ENCODE results near the gene CREB3L2. TPM values are rescaled to one million over a fixed set of nuclear protein-coding genes. Genes with fewer than 3 reads are reported as not detected.
"Not testable (repeated sequence)": the region's sequence is repeated elsewhere in the genome, so short reads cannot be mapped to it uniquely, and the experiment has no call there.

Gene CREB3L2, protein sequence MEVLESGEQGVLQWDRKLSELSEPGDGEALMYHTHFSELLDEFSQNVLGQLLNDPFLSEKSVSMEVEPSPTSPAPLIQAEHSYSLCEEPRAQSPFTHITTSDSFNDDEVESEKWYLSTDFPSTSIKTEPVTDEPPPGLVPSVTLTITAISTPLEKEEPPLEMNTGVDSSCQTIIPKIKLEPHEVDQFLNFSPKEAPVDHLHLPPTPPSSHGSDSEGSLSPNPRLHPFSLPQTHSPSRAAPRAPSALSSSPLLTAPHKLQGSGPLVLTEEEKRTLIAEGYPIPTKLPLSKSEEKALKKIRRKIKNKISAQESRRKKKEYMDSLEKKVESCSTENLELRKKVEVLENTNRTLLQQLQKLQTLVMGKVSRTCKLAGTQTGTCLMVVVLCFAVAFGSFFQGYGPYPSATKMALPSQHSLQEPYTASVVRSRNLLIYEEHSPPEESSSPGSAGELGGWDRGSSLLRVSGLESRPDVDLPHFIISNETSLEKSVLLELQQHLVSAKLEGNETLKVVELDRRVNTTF
- 32.2 and 34.5 TPM in 2 replicates for total RNA-seq

DNA sequence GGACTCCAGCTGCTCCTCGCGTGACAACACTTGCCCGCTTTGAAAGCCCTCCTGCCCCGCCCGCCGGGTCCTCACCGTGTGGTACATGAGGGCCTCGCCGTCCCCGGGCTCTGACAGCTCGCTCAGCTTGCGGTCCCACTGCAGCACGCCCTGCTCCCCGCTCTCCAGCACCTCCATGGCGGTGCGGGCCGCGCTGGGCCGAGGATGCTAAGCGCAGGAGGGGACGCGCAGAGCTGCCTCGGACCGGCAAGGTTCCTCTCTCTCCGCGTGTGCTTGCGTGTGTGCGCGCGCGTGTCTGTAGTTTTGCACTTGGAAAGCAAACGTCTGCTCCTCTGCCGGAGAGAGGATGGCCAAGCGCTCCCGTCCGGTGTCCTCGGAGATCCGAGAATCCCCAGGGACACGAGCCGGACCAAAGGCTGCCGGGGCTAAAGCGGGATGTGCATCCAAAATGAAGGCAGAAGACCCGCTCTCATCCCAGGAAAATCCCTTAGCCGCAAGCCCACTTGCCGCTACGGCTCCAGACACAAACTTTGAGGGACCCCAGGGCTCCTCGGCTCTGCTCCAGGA is at the start of gene CREB3L2:
TSS of gene CREB3L2 (minus strand) at position 558 of the 567 bp plus-strand sequence. CDS start at position 177, 381 bp downstream.
- peak; percentile 70 for DNase-seq

DNA sequence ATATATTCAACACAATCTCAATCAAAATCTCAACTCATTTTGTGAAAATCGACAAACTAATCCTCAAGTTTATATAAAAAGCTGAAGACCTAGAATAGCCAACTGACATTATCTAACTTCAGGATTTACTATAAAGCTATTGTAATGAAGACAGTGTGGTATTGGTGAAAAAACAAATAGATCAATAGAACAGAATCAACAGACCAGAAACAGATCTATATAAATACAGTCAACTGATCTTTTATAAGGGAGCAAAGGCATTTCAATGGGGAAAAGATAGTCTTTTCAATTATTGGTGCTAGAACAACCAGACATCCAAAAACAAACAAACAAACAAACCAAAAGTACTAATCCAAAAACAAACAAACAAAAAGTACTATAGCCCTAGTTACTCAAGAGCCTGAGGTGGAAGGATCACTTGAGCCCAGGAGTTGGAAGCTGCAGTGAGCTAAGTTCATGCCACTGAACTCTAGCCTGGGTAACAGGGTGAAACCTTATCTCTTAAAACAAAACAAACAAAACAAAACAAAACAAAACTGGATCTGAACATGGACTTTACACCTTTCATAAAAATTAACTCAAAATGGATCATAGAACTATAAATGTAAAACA is 47.7 kb upstream of the CREB3L2 start:
- no peak for DNase-seq

DNA sequence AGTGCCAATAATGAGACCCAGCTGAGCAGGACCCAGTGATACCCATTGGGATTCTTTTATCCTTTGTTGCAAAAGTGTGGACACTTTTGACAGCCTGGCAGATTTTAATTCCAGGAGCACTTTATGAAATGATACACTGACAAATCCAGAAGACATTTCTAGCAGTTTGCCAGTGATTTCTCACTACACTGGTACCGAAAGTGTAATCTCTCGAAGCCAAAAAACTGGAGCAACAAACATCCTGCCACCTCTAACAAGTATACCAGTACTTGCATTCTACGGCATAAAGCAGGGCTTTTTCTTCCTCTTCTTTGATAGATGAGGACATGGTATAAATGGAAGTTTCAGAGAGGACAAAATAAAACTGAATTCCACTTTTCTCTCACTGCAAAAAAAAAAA is 46.0 kb upstream of the CREB3L2 start:
- no peak for DNase-seq

DNA sequence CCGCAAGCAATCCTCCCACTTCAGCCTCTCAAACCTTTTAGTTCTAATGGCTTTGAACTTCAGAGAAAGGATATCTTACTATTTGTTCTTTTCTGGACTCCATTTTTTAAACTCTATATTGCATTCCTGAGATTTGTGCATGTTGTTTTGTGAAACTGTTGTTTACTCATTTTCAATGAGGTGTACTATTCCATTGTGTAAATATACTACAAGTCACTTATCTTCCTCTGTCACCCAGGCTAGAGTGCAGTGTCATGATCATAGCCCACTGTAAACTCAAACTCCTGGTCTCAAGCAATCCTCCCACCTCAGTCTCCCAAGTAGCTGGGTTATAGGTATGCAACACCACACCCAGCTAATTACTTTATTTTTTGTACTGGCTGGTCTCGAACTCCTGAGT is 43.0 kb upstream of the CREB3L2 start:
- DNase-seq, result no peak

DNA sequence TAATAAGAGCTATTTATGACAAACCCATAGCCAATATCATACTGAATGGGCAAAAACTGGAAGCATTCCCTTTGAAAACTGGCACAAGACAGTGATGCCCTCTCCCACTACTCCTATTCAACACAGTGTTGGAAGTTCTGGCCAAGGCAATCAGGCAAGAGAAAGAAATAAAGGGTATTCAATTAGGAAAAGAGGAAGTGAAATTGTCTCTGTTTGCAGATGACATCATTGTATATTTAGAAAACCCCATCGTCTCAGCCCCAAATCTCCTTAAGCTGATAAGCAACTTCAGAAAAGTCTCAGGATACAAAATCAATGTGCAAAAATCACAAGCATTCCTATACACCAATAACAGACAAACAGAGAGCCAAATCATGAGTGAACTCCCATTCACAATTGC is 38.2 kb upstream of the CREB3L2 start:
- DNase-seq, result not testable (repeated sequence)

DNA sequence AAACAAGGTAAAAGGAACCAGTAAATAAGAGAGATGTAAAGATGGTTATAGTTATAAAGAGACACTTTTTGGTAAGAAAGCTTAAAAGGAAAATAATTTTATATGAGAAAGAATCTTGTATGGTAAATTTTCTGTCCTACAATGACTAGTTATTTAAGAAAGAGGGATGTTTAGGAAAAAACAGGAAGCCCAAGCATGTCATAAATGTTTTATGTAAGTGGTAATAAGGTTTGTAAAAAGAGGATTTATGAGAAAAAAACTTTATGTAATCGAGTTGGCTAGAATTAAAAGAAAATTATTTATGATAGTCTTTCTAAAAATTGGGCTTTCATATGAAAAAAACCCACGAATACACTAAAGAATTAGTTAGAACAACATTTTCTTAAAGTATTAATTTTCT is 34.2 kb upstream of the CREB3L2 start:
- no peak for DNase-seq

DNA sequence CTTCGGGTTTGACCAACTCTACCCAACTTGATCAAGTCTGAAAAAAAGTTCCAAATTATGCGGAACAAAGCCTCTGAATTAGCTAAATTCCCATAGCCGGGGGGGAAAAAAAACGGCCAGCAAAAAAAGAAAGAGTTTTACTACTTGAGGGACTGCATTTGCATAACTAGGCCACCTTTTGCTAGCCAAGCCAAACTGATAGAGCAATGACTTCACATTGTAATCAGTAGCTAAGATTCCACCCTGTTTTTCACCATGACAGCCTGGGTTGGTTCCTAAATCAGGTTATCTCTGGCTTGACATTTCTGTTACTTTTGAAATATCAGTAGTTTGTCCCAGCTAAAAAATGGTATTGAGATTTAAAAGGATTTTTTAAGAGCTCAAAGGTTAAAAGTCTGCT is 31.4 kb upstream of the CREB3L2 start:
- no peak for DNase-seq

DNA sequence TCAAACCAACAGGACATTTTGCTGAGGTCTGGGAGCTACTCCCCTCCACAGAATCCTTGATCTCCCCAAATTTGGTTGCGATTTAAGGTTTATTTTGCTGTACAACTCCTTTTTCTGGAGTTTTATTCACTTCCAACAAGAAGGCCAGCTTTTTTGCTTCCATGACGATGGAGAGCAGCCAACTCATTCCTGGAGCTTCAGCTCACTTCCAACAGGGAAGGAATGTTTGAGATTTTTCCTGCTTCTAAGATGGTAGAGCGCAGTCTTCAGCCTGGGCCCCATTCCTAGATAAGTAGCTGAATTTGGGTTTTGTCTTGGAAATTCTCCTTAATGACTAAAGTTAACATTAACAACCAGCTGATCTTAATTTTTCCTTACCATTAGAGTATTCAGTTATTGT is 30.9 kb upstream of the CREB3L2 start:
- DNase-seq, result no peak

DNA sequence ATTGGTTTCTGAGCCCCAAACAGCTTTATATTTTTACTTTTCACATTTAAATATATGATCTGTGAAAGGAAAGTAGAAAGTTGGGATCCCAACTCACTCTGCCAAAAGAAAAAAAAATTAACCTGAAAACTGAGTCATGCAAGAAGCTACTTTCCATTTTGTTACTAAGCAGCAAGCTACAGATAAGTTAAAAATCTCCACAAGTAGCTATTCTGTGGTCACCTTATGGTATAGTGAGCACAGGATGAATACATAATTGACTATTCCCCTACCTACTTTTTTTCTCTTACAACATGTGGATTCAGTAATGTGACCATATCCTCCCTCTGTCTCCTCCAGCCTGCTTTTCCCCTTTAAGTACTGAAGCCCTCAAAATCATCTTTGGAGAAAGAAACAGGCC is 30.3 kb upstream of the CREB3L2 start:
- DNase-seq, result no peak

DNA sequence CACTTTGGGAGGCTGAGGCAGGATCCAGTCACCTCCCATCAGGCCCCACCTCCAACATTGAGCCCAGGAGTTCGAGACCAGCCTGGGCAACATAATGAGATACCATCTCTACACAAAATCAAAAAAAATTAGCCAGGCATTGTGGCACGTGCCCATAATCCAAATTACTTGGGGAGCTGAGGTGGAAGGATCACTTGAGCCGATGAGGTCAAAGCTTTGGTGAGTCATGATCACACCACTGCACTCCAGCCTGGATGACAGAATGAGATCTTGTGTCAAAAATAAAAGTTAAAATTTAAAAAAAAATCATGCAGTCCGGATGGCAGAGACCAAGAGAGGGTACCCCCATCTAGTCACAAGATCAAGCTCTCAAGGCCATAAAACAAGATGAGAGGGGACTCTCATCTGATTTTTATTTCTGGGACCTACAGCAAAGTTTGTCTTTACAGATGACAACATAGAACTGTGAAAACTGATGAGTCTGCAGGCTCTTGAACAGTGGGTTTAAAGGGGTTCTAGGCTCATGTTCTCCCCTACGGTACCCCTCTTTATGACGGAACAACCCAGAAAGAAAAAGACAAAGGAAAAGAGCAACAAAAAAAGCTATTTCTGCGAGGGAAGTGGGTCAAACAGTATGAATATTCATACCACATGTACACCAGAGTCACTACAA is 28.9 kb upstream of the CREB3L2 start:
- DNase-seq, result no peak

DNA sequence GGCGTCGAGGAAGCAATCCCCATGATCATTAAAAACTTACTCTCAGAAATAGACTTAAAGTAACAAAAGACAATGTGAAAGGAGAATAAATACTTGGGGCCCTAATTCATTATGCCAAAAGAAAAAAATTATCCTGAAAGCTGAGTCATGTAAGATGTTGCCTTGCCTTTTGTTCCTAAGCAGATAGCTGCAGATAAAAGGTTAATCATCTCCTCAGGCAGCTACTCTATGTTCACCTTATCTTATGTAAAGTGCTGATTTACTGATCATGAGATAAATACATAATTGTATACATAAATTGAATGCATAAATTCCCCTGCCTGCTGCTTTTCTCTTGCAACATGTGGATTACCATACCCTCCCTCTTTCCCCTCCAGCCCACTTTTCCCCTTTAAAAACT is 28.1 kb upstream of the CREB3L2 start:
- no peak for DNase-seq

DNA sequence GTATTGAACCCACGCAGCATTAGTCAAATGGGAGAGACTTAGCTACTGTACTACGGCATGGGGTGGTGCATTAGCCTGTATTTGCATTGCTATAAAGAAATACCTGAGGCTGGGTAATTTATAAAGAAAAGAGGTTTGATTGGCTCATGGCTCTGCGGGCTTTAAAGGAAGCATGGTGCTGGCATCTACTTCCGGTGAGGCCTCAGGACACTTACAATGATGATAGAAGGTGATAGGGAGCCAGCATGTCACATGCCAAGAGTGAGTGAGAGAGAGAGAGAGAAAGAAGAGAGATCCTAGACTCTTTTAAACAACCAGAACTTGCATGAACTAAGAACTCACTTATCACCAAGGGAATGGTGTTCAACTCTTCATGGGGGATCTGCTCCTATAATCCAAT is 27.2 kb upstream of the CREB3L2 start:
- DNase-seq, result no peak

DNA sequence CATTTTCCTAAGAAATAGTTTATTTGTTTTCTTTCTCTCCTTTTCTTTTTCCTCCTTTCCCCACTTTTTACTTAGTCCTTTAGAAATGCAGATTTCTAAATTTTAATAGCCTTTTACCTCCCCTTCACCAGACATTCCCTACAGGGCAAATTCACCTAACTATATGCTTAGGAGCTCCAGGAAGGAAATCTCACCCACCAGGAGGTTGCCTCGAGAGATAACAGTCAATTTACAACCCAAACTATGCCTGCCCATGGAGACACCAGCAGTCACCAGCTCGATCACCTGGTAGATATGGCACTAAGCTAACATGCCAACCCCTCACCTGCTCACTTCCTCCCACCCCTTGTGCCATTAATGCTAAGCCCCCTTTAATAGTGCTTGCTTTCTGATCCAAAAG is 25.2 kb upstream of the CREB3L2 start:
- no peak for DNase-seq

DNA sequence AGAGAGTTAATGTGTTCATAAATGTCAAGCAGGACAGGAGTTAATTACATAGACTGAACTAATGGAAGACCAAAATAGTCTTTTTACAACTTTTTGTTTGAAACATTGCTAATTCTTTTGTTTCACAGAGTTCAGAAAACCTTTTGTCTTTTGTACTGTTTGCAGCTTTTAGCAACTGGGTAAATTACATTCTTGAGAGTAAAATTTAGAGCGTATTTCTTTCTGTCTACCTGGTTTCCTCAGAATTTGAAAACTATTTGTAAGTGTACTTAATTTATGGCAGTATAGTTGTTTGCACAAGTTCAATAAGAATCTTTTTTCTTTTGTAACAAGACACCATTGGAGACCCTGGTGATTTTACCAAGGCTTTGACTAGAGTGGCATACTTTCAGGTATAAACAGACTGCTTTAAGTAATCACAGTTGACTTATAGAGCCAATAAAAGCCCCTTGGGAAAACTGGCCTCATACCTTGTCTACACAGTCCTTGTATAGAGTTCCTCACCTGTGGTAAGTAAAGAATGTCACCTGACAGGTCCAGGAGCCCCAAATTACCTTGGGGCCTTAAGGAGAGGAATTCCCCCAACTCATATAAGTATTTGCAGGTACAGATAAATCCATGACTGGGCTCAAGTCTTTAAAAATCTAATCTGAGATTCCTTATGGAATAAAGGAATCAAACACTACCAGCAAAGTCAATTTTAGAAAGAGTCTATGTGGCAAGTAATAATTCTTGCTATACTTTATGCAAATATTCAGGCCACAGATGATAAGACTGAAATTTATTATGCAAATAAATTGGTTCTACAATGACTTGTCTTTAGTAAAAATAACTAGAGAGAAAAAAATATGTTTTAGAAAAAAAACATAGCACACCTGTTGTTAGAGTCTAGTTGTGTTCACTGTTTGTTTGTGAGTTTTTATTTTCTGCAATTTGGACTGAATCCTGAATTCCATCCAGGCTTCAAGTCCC is 23.6 kb upstream of the CREB3L2 start:
- DNase-seq, result no peak

DNA sequence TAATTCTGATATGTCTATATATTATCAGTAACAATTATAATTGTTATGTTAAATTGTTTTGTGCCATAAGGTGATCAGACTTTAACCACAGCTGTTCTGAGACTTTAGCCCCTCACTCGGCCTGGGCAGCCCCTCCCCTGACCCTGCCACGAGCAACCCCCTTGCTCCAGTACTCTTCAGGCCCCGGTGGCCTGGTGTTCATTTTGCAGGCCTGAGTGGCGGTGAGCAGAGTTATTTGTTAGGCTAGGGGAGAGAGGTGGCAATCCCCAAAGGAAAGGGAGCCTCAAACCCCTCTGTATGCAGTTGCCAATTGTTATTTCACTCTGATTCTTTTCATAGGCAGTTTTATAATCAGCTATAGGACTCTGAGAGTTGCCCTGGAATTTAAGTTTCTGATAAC is 22.9 kb upstream of the CREB3L2 start:
- DNase-seq, result no peak

DNA sequence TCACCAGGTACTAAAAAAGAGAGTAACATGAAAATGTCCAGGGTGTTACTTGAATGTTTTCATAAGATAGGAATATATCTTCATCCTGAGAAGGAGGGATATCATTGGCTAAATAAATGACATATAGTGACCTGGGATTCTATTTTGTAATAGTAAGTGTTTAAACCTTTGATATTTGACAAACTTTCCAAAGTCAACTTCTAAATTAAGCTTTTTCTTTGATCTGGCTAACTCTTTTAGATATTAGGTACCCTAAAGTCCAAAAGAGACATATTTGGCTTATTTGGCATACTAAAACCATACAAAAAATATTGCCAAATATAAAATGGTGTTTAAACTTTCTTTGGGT is 22.4 kb upstream of the CREB3L2 start:
- DNase-seq, result no peak

DNA sequence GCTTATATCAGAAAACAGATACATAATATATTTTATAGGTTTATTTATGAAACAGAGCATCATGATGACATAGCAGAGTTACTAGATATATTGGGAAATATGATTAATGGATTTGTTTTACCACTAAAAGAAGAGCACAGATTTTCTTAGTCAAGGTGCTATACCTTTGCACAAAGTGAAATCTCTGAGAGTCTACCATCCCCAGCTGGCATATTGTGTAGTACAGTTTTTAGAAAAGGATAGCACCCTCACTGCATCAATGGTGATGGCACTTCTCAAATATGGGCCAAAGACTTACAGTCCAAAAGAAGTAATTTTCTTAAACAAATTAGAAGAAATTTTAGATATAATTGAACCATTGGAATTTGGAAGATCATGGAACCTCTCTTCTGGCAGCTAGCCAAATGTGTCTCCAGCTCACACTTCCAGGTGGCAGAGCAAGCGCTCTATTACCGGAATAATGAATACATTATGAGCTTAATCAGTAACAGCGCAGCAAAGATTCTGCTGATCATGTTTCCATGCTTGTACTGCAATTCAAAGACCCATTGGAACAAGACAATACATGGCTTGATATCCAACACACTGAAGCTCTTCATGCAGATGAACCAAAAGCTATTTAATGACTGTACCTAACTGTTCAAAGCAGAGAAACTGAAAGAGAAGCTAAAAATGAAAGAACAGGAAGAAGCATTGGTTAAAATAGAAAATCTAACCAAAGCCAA is 21.9 kb upstream of the CREB3L2 start:
- no peak for DNase-seq

DNA sequence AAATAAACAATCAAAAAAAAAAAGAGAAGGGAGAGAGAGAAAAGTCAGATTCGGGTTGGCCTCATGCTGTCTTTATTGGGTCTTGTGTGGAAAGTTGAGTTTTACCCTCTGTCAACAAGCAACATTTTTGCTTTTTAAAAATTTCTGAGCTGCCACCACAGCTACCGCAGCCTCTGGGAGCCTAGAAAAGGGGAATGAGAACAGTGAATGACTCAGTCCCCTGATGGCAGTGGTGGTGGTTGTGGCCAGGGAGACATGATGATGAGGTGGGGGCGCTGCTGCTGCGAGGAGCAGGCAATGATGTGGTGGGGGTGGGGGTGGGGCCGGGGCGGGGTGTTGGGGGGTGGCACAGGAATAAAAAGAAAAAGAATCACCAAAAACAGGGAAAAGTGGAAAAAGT is 20.0 kb upstream of the CREB3L2 start:
- no peak for DNase-seq

DNA sequence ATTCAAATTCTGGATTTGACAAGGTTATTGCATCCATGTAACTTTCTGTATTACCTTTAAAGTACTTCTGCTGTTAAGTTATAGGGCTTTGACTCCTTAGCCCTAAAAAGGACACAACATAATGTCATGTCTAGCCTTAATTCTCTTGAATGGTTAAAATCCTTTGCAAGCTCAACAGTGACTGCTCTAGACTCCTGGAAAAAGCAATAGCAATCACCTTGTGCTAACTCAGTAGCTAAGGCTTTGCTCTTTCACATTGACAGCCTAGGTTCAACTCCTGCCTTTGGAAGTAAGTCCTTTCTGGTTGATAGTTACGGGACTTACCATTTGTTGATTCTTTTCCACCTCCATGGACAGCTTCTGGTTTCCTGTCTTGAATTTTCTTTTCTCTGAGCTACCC is 16.1 kb upstream of the CREB3L2 start:
- no peak for DNase-seq

DNA sequence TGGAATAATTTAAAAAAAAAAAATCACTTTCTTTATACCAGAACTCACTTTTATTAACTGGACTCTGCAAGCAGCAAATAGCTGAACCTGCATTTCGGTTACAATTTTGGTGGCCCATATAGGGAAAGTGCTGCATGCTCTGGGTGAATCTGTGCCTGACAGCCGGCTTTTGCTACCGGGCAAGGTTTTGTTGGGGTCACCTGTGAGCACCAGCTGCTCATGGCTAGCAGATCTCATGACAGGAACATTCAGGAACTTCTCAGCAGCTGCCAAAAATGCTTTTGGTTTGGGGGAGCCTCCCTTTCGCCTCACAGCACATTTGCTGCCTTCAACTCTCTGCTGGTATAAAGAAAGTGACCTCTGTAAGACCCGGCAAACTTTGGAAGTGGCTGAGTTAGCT is 13.2 kb upstream of the CREB3L2 start:
- DNase-seq, result no peak

DNA sequence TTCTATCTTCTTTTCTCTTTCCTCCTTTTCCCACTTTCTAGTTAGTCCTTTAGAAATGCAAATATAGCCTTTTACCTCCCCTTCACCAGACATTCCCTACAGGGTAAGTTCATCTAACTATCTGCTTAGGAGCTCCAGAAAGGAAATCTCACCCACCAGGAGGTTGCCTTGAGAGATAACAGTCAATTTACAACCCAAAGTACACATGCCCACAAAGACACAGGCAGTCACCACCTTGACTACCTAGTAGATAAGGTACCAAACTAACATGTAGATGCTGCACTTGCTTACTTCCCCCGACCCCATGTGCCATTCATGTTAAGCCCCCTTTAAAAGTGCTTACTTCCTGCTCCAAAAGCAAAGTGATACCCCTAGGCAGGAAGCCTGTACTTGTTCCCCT is 12.8 kb upstream of the CREB3L2 start:
- no peak for DNase-seq

DNA sequence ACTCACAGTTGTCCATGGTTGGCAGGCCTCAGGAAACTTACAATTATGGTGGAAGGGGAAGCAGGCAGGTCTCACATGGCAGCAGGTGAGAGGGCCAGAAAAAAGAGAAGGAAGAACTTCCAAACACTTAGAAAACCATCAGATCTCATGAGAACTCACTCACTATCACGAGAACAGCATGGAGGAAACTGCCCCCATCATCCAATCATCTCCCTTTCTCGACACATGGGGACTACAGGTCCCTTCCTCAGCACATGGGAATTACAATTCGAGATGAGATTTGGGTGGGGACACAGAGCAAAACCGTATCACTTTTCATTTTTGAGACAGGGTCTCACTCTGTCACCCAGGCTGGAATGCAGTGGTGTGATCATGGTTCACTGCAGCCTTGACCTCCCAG is 12.3 kb upstream of the CREB3L2 start:
- DNase-seq, result not testable (repeated sequence)

Measured in dermis blood vessel endothelial cell (primary cell).